H9 (cell line): ENCODE measurements around the gene OAS3. TPM values are rescaled to one million over a fixed set of nuclear protein-coding genes. Genes with fewer than 3 reads are reported as not detected.
A peak's percentile ranks its signal among the peaks of the same experiment; 100 is the strongest.

Experiments used
- DNase-seq: peaks from one replicate; pipeline ENCODE4 v3.0.0-alpha.2; 2017
- H2AFZ ChIP-seq: one replicate; pipeline ENCODE4 v1.6.1; 2013; ENCODE audit warnings: mild to moderate bottlenecking, low read length, control low read depth, moderate library complexity
- H2AK5ac ChIP-seq: 2 replicates; pipeline ENCODE4 v1.6.1; 2013; ENCODE audit warnings: low read length, control low read depth, mixed read lengths; ENCODE audit not compliant: insufficient read length
- H2BK120ac ChIP-seq: one replicate; pipeline ENCODE4 v1.6.1; 2013; ENCODE audit warnings: low read depth, mild to moderate bottlenecking, low read length, control low read depth, inconsistent platforms; ENCODE audit not compliant: poor library complexity, severe bottlenecking
- H2BK12ac ChIP-seq: 2 replicates; pipeline ENCODE4 v1.6.1; 2013; ENCODE audit warnings: low read length, control low read depth, mixed read lengths, low read depth; ENCODE audit not compliant: insufficient read length
- H2BK15ac ChIP-seq: 2 replicates; pipeline ENCODE4 v1.6.1; 2013; ENCODE audit warnings: low read depth, low read length, control low read depth
- H2BK20ac ChIP-seq: one replicate; pipeline ENCODE4 v1.6.1; 2013; ENCODE audit warnings: low read depth, mild to moderate bottlenecking, low read length, control low read depth, inconsistent platforms; ENCODE audit not compliant: poor library complexity, severe bottlenecking
- H2BK5ac ChIP-seq: 2 replicates; pipeline ENCODE4 v1.6.1; 2013; ENCODE audit warnings: low read length, control low read depth, mixed read lengths; ENCODE audit not compliant: insufficient read length
- H3K14ac ChIP-seq: 2 replicates; pipeline ENCODE4 v1.6.1; 2013; ENCODE audit warnings: low read length, control low read depth; ENCODE audit not compliant: insufficient read depth
- H3K18ac ChIP-seq: 2 replicates; pipeline ENCODE4 v1.6.1; 2013; ENCODE audit warnings: low read depth, mild to moderate bottlenecking, mixed read lengths, low read length, control low read depth; ENCODE audit not compliant: insufficient read length
- H3K23ac ChIP-seq: 2 replicates; pipeline ENCODE4 v1.6.1; 2013; ENCODE audit warnings: low read length, control low read depth, mixed read lengths, low read depth; ENCODE audit not compliant: insufficient read length
- H3K23me2 ChIP-seq: 2 replicates; pipeline ENCODE4 v1.6.1; 2013; ENCODE audit warnings: low read depth, mild to moderate bottlenecking, mixed read lengths, low read length, control low read depth; ENCODE audit not compliant: insufficient read length, poor library complexity, severe bottlenecking
- H3K27ac ChIP-seq: 2 replicates; pipeline ENCODE4 v1.5.1; 2013; ENCODE audit warnings: low read length, control low read depth, mixed read lengths, low read depth; ENCODE audit not compliant: insufficient read length
- H3K27me3 ChIP-seq: 2 replicates; pipeline ENCODE4 v1.6.1; 2013; ENCODE audit warnings: low read length, control low read depth, inconsistent platforms; ENCODE audit not compliant: insufficient read depth
- H3K4ac ChIP-seq: 2 replicates; pipeline ENCODE4 v1.6.1; 2013; ENCODE audit warnings: low read depth, mild to moderate bottlenecking, control low read depth, inconsistent platforms, low read length, moderate library complexity
- H3K4me1 ChIP-seq: 2 replicates; pipeline ENCODE4 v1.6.1; 2013; ENCODE audit warnings: low read length, control low read depth, inconsistent platforms; ENCODE audit not compliant: insufficient read depth
- H3K4me2 ChIP-seq: 2 replicates; pipeline ENCODE4 v1.6.1; 2013; ENCODE audit warnings: low read length, control low read depth, mixed read lengths; ENCODE audit not compliant: insufficient read length, insufficient read depth
- H3K56ac ChIP-seq: 2 replicates; pipeline ENCODE4 v1.6.1; 2013; ENCODE audit warnings: low read depth, mild to moderate bottlenecking, mixed read lengths, low read length, control low read depth; ENCODE audit not compliant: insufficient read length
- H3K79me1 ChIP-seq: 2 replicates; pipeline ENCODE4 v1.6.1; 2013; ENCODE audit warnings: low read depth, mild to moderate bottlenecking, moderate library complexity, low read length, control low read depth, inconsistent platforms; ENCODE audit not compliant: insufficient read depth, poor library complexity, severe bottlenecking
- H3K79me2 ChIP-seq: 2 replicates; pipeline ENCODE4 v1.6.1; 2013; ENCODE audit warnings: low read length, control low read depth, inconsistent platforms; ENCODE audit not compliant: insufficient read depth
- H3K9ac ChIP-seq: 2 replicates; pipeline ENCODE4 v1.6.1; 2013; ENCODE audit warnings: low read length, control low read depth, mixed read lengths; ENCODE audit not compliant: insufficient read length; ENCODE audit errors: extremely low read depth
- H3K9me3 ChIP-seq: one replicate; pipeline ENCODE4 v1.6.1; 2013; ENCODE audit warnings: low read depth, low read length, inconsistent platforms; ENCODE audit not compliant: control insufficient read depth
- H3T11ph ChIP-seq: one replicate; pipeline ENCODE4 v1.6.1; 2013; ENCODE audit warnings: mild to moderate bottlenecking, low read length, control low read depth, inconsistent platforms
- H4K20me1 ChIP-seq: one replicate; pipeline ENCODE4 v1.6.1; 2013; ENCODE audit not compliant: control insufficient read depth, insufficient read length, insufficient read depth
- H4K5ac ChIP-seq: 2 replicates; pipeline ENCODE4 v1.6.1; 2013; ENCODE audit warnings: low read depth, mild to moderate bottlenecking, mixed read lengths, low read length, control low read depth; ENCODE audit not compliant: insufficient read length
- H4K8ac ChIP-seq: replicated peaks from 2 replicates; pipeline ENCODE4 v1.6.1; 2013; ENCODE audit warnings: low read length, control low read depth, mixed read lengths, low read depth; ENCODE audit not compliant: insufficient read length
- H4K91ac ChIP-seq: 2 replicates; pipeline ENCODE4 v1.6.1; 2013; ENCODE audit warnings: low read depth, mild to moderate bottlenecking, moderate library complexity, mixed read lengths, low read length, control low read depth; ENCODE audit not compliant: insufficient read length
- H3K27ac Mint-ChIP-seq, 3 experiments: 2 replicates in 2 of 3; 3 replicates in 1 of 3; pipeline ENCODE4 v1.8.0; 2020 to 2021; ENCODE audit warnings: mixed read lengths in 3 of 3, mild to moderate bottlenecking in 1 of 3, moderate library complexity in 1 of 3
- H3K27me3 Mint-ChIP-seq: 2 replicates; pipeline ENCODE4 v1.8.0; 2021; ENCODE audit warnings: low read depth, mild to moderate bottlenecking, moderate library complexity, mixed read lengths
- H3K36me3 Mint-ChIP-seq, 3 experiments: 2 replicates in 2 of 3; 3 replicates in 1 of 3; pipeline ENCODE4 v1.8.0; 2020 to 2021; ENCODE audit warnings: low read depth in 3 of 3, mixed read lengths in 3 of 3; ENCODE audit not compliant: insufficient read depth in 1 of 3
- H3K4me1 Mint-ChIP-seq, 2 experiments: 2 replicates each; pipeline ENCODE4 v1.8.0; 2020; ENCODE audit warnings: mixed read lengths in 2 of 2
- H3K4me3 Mint-ChIP-seq, 2 experiments: 2 replicates in 1 of 2; 3 replicates in 1 of 2; pipeline ENCODE4 v1.8.0; 2020 to 2021; ENCODE audit warnings: mild to moderate bottlenecking in 2 of 2, mixed read lengths in 2 of 2, moderate library complexity in 1 of 2
- H3K9me3 Mint-ChIP-seq, 2 experiments: 2 replicates in 1 of 2; 3 replicates in 1 of 2; pipeline ENCODE4 v1.8.0; 2020; ENCODE audit warnings: mild to moderate bottlenecking in 2 of 2, mixed read lengths in 2 of 2, moderate library complexity in 1 of 2
- CTCF ChIP-seq: fragments of 200-600 bp; sonication (generic); conservative IDR thresholded peaks from 3 replicates; pipeline ENCODE4 v1.8.0; 2021; ENCODE audit warnings: antibody characterized with exemption, mild to moderate bottlenecking
- WGBS: extraction: QIAGEN DNeasy Blood & Tissue Kit; methylation state at CpG from one replicate; pipeline ENCODE4 v1.1.7; 2013; ENCODE audit warnings: missing lambda C conversion rate, low lambda C conversion rate, mixed read lengths; ENCODE audit not compliant: insufficient read length; ENCODE audit errors: extremely low coverage; 5-methylcytosine and 5-hydroxymethylcytosine counted together
- total RNA-seq: library from RNA; stranded (reverse); gene quantifications from 2 replicates; pipeline ENCODE4 v1.2.1, GENCODE V29; 2021

The OAS3 gene
- total RNA-seq, 1 experiment from 2014 or later: 0.81 TPM

DNA sequence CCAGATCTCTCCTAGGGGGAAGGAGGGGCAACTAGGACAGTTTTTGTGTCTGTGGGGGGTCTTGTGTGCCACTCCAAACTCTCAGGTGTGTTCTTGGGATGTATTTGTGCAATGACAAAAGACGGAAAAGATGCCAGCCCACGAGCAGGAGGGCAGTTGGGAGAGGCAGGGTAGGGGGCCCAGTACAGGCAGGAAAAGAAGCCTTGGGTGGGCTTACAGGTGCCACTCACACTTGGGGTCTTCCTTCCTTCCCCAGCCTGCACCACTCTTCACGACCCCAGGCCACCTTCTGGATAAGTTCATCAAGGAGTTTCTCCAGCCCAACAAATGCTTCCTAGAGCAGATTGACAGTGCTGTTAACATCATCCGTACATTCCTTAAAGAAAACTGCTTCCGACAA, 64.4 kb downstream of the OAS3 start:
- H4K8ac ChIP-seq: no peak overlapping the region
- no peak overlapping the region for H2BK20ac ChIP-seq
- H2BK5ac ChIP-seq: no peak overlapping the region
- Mint-ChIP-seq H3K9me3 (peaks cover 4 to 6% of the 10 kb centered on the region in 2 experiments), H3K36me3 (peaks cover 0 to 4% (median 0%) of the 10 kb centered on the region in 3 experiments; a peak in 2 of 7 replicates), H3K4me1 (0 out of 4 replicates have a peak, but pooled peaks cover 0 to 2% of the 10 kb centered on the region in 2 experiments), H3K4me3 (no peak overlapping the region), H3K27ac (no peak overlapping the region), H3K27me3 (peaks cover 25% of the 10 kb centered on the region)
- H4K20me1 ChIP-seq: no peaks in the 10 kb centered on the region
- no peak overlapping the region for H3K23ac ChIP-seq
- H3K27me3 ChIP-seq: no peaks in the 10 kb centered on the region
- no peak overlapping the region for H3T11ph ChIP-seq
- H3K9ac ChIP-seq: no peak overlapping the region
- H2BK120ac ChIP-seq: no peak overlapping the region
- peak; percentile 5 for DNase-seq
- H2BK12ac ChIP-seq: no peak overlapping the region
- no peak overlapping the region for H3K56ac ChIP-seq
- no peaks in the 10 kb centered on the region for H3K23me2 ChIP-seq
- no peaks in the 10 kb centered on the region for H3K9me3 ChIP-seq
- no peak overlapping the region for H4K5ac ChIP-seq
- no peak overlapping the region for H3K18ac ChIP-seq
- H3K27ac ChIP-seq: no peak overlapping the region
- no peaks in the 10 kb centered on the region for H3K79me1 ChIP-seq
- no CpG with 5 or more reads among the region's 5 CpGs for WGBS
- H4K91ac ChIP-seq: no peak overlapping the region
- no peak overlapping the region for H2AK5ac ChIP-seq
- no peak overlapping the region for H3K4me2 ChIP-seq
- H3K4ac ChIP-seq: no peak overlapping the region
- H3K4me1 ChIP-seq: no peaks in the 10 kb centered on the region
- H3K14ac ChIP-seq: no peak overlapping the region; the same call in 1 of the 2 replicates
- H2AFZ ChIP-seq: no peak overlapping the region
- no peak for TF ChIP-seq CTCF
- no peaks in the 10 kb centered on the region for H3K79me2 ChIP-seq
- no peak overlapping the region; the same call in 1 of the 2 replicates for H2BK15ac ChIP-seq
